Measurements from ENCODE around the gene TEX51. TPM values are rescaled to one million over a fixed set of nuclear protein-coding genes. Genes with fewer than 3 reads are reported as not detected.

The TEX51 gene
- total and polyA plus RNA-seq, 2 donors, result 0.11 TPM; not detected in 1

- WGBS, result 90% methylated on average over 3 of the region's 3 CpGs
- no peak overlapping the region for H3K27ac ChIP-seq (ENCODE audit: low read depth in 1 of 2, low read length in 1 of 2)
- peaks cover 0 to 1% of the 10 kb centered on the region in 2 donors for H3K9me3 ChIP-seq (ENCODE audit: control insufficient read depth in 2 of 2, insufficient read depth in 1 of 2, low read length in 1 of 2)
- no peaks in the 10 kb centered on the region for H3K27me3 ChIP-seq (ENCODE audit: control insufficient read depth in 2 of 2, insufficient read depth in 1 of 2, low read length in 1 of 2)
- H3K4me1 ChIP-seq (ENCODE audit: control insufficient read depth in 2 of 2, insufficient read depth in 2 of 2, low read length in 2 of 2), result no peaks in the 10 kb centered on the region
- no peak overlapping the region for H3K4me3 ChIP-seq (ENCODE audit: low read length in 2 of 2)
- H3K36me3 ChIP-seq (ENCODE audit: control insufficient read depth in 2 of 2, insufficient read depth in 2 of 2, low read length in 1 of 2), result no peaks in the 10 kb centered on the region
- no peak for DNase-seq (ENCODE audit: low read depth in 6 of 9, low spot score in 9 of 9)
These were observed 41.2 kb upstream of the TEX51 start for GRCh38 chr2:126857502-126857901.

DNA sequence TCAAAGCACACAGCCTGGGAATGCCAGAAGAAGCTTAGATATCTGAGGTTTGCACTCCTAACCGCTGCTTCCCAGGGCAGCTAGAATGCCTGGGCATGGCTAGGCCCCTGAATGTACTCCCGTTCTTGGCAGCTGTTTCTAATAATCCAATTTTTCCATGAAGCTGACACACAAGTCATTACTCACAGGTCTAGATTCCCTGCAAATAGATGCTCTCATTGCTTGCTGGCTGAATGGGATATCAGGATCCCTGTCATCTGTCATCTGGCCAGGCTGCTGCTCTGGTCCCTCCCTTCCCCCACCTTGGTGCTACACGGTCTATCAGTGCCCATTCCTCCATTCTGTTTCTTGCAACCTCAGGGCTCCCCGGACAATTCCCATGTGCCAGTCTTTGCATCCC lies 40.7 kb upstream of the TEX51 start:
- no peaks in the 10 kb centered on the region for H3K4me1 ChIP-seq (ENCODE audit: control insufficient read depth in 2 of 2, insufficient read depth in 2 of 2, low read length in 2 of 2)
- DNase-seq (ENCODE audit: low read depth in 6 of 9, low spot score in 9 of 9), result no peak
- H3K27me3 ChIP-seq (ENCODE audit: control insufficient read depth in 2 of 2, insufficient read depth in 1 of 2, low read length in 1 of 2), result no peaks in the 10 kb centered on the region
- H3K27ac ChIP-seq (ENCODE audit: low read depth in 1 of 2, low read length in 1 of 2), result no peak overlapping the region
- no peaks in the 10 kb centered on the region for H3K36me3 ChIP-seq (ENCODE audit: control insufficient read depth in 2 of 2, insufficient read depth in 2 of 2, low read length in 1 of 2)
- 86% methylated on average over 4 of the region's 4 CpGs for WGBS
- no peak overlapping the region for H3K4me3 ChIP-seq (ENCODE audit: low read length in 2 of 2)
- H3K9me3 ChIP-seq (ENCODE audit: control insufficient read depth in 2 of 2, insufficient read depth in 1 of 2, low read length in 1 of 2), result peaks cover 0 to 1% of the 10 kb centered on the region in 2 donors

DNA sequence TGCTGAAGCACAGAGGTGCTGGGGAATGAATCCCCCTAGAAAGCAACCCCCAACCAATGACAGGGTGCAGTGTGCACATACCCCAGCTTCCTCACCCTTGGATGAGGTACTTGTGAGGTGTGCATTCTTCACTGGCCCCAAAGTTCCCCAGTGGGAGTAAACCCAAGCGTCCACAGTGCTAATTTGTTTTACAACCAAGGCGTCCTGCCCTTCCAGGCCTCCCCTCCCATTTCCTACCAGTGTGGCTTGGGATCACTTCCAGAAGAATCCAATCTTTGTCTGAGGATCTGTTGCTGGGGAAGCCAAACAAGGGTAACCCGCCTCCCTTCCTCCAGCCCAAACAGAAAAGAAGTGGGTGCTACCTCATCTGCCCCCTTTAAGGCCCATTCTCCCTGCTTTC lies 40.3 kb upstream of the TEX51 start:
- Histone ChIP-seq H3K4me3 (ENCODE audit: low read length in 2 of 2) (no peak overlapping the region), H3K4me1 (ENCODE audit: control insufficient read depth in 2 of 2, insufficient read depth in 2 of 2, low read length in 2 of 2) (no peaks in the 10 kb centered on the region), H3K27me3 (ENCODE audit: control insufficient read depth in 2 of 2, insufficient read depth in 1 of 2, low read length in 1 of 2) (no peaks in the 10 kb centered on the region), H3K9me3 (ENCODE audit: control insufficient read depth in 2 of 2, insufficient read depth in 1 of 2, low read length in 1 of 2) (peaks cover 0 to 1% of the 10 kb centered on the region in 2 donors), H3K27ac (ENCODE audit: low read depth in 1 of 2, low read length in 1 of 2) (no peak overlapping the region), H3K36me3 (ENCODE audit: control insufficient read depth in 2 of 2, insufficient read depth in 2 of 2, low read length in 1 of 2) (no peaks in the 10 kb centered on the region)
- no peak for DNase-seq (ENCODE audit: low read depth in 6 of 9, low spot score in 9 of 9)
- WGBS, result 88% methylated on average over 3 of the region's 3 CpGs

DNA sequence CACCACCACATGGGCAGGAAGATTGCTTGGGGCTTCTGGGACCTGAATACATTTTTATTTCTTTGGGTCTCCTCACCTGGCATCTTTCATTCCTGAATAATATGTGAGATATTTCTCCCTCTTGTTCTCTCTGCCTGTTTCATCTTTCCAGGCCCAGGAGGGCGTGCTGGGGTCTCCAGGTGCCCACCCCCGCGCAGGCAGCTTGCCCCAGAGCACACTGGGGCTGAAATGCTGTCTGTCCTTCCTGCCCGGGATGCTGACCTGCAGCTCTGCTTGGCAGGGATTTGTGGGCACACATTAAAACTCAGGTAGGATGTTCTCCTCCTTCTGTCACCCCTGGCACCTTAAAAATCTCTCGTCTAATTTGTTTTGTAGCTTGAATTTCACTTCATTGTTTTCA lies 39.7 kb upstream of the TEX51 start:
- Histone ChIP-seq H3K4me3 (ENCODE audit: low read length in 2 of 2) (no peak overlapping the region), H3K9me3 (ENCODE audit: control insufficient read depth in 2 of 2, insufficient read depth in 1 of 2, low read length in 1 of 2) (peaks cover 0 to 1% of the 10 kb centered on the region in 2 donors), H3K36me3 (ENCODE audit: control insufficient read depth in 2 of 2, insufficient read depth in 2 of 2, low read length in 1 of 2) (no peaks in the 10 kb centered on the region), H3K27me3 (ENCODE audit: control insufficient read depth in 2 of 2, insufficient read depth in 1 of 2, low read length in 1 of 2) (no peaks in the 10 kb centered on the region), H3K4me1 (ENCODE audit: control insufficient read depth in 2 of 2, insufficient read depth in 2 of 2, low read length in 2 of 2) (no peaks in the 10 kb centered on the region), H3K27ac (ENCODE audit: low read depth in 1 of 2, low read length in 1 of 2) (no peak overlapping the region)
- 76% methylated on average over 5 of the region's 5 CpGs for WGBS
- no peak for DNase-seq (ENCODE audit: low read depth in 6 of 9, low spot score in 9 of 9)

DNA sequence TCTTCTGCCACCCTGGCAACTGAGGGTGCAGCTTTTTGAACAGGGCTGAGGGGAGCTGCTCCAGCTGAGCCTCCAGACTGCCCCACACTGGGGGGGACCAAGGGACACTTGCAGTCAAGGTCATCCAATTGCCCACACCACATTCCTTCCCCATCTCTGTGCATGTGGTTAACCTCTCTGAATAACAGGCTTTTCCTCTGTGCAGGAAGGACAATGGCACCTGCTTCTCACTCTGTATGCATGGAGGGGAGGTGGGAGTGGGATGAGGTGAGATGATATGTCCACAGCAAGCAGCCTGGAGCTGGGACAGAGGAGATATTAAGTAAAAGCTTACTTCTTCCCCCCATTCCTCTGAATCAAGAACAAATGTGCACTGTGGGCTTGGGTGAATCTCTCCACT lies 39.1 kb upstream of the TEX51 start:
- Histone ChIP-seq H3K27me3 (ENCODE audit: control insufficient read depth in 2 of 2, insufficient read depth in 1 of 2, low read length in 1 of 2) (no peaks in the 10 kb centered on the region), H3K4me1 (ENCODE audit: control insufficient read depth in 2 of 2, insufficient read depth in 2 of 2, low read length in 2 of 2) (no peaks in the 10 kb centered on the region), H3K4me3 (ENCODE audit: low read length in 2 of 2) (no peak overlapping the region), H3K9me3 (ENCODE audit: control insufficient read depth in 2 of 2, insufficient read depth in 1 of 2, low read length in 1 of 2) (peaks cover 0 to 1% of the 10 kb centered on the region in 2 donors), H3K27ac (ENCODE audit: low read depth in 1 of 2, low read length in 1 of 2) (no peak overlapping the region), H3K36me3 (ENCODE audit: control insufficient read depth in 2 of 2, insufficient read depth in 2 of 2, low read length in 1 of 2) (no peaks in the 10 kb centered on the region)
- no peak for DNase-seq (ENCODE audit: low read depth in 6 of 9, low spot score in 9 of 9)

DNA sequence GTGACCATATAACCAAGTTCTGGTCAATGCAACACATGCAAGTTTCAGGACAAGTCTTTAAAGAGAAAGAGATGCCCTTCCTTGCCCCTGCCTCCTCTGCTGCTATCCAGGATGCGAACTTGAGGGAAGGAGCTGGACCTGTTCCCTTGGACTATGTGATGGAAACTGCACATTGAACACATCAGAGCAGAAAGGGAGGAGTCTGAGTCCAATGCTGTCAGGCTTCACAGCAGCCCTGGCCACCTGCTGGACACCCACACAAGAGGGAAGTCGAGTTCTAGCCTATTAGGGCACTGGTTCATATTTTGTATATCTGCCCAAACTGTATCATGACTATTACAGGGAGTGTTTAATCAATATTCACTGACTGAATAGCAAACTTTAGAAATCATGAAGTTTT lies 38.3 kb upstream of the TEX51 start:
- Histone ChIP-seq H3K36me3 (ENCODE audit: control insufficient read depth in 2 of 2, insufficient read depth in 2 of 2, low read length in 1 of 2) (no peaks in the 10 kb centered on the region), H3K4me3 (ENCODE audit: low read length in 2 of 2) (no peak overlapping the region), H3K27ac (ENCODE audit: low read depth in 1 of 2, low read length in 1 of 2) (no peak overlapping the region), H3K4me1 (ENCODE audit: control insufficient read depth in 2 of 2, insufficient read depth in 2 of 2, low read length in 2 of 2) (no peaks in the 10 kb centered on the region), H3K9me3 (ENCODE audit: control insufficient read depth in 2 of 2, insufficient read depth in 1 of 2, low read length in 1 of 2) (peaks cover 0 to 1% of the 10 kb centered on the region in 2 donors), H3K27me3 (ENCODE audit: control insufficient read depth in 2 of 2, insufficient read depth in 1 of 2, low read length in 1 of 2) (no peaks in the 10 kb centered on the region)
- DNase-seq (ENCODE audit: low read depth in 6 of 9, low spot score in 9 of 9), result no peak
- 87% methylated on average over 2 of the region's 2 CpGs for WGBS

- Histone ChIP-seq H3K4me1 (ENCODE audit: control insufficient read depth in 2 of 2, insufficient read depth in 2 of 2, low read length in 2 of 2) (no peaks in the 10 kb centered on the region), H3K36me3 (ENCODE audit: control insufficient read depth in 2 of 2, insufficient read depth in 2 of 2, low read length in 1 of 2) (no peaks in the 10 kb centered on the region), H3K9me3 (ENCODE audit: control insufficient read depth in 2 of 2, insufficient read depth in 1 of 2, low read length in 1 of 2) (no peaks in the 10 kb centered on the region), H3K27me3 (ENCODE audit: control insufficient read depth in 2 of 2, insufficient read depth in 1 of 2, low read length in 1 of 2) (no peaks in the 10 kb centered on the region), H3K27ac (ENCODE audit: low read depth in 1 of 2, low read length in 1 of 2) (no peak overlapping the region), H3K4me3 (ENCODE audit: low read length in 2 of 2) (no peak overlapping the region)
- DNase-seq (ENCODE audit: low read depth in 6 of 9, low spot score in 9 of 9), result no peak
- WGBS, result 91% methylated on average over 1 of the region's 1 CpG
These were observed 36.0 kb upstream of the TEX51 start for GRCh38 chr2:126862730-126863129.

GRCh38 chr2:126863336-126864015 lies 35.2 kb upstream of the TEX51 start:
- Histone ChIP-seq H3K4me3 (ENCODE audit: low read length in 2 of 2) (no peak overlapping the region), H3K27me3 (ENCODE audit: control insufficient read depth in 2 of 2, insufficient read depth in 1 of 2, low read length in 1 of 2) (no peaks in the 10 kb centered on the region), H3K36me3 (ENCODE audit: control insufficient read depth in 2 of 2, insufficient read depth in 2 of 2, low read length in 1 of 2) (no peaks in the 10 kb centered on the region), H3K9me3 (ENCODE audit: control insufficient read depth in 2 of 2, insufficient read depth in 1 of 2, low read length in 1 of 2) (no peaks in the 10 kb centered on the region), H3K4me1 (ENCODE audit: control insufficient read depth in 2 of 2, insufficient read depth in 2 of 2, low read length in 2 of 2) (no peaks in the 10 kb centered on the region), H3K27ac (ENCODE audit: low read depth in 1 of 2, low read length in 1 of 2) (no peak overlapping the region)
- no peak for DNase-seq (ENCODE audit: low read depth in 6 of 9, low spot score in 9 of 9)
- 29% methylated on average over 5 of the region's 5 CpGs for WGBS

DNA sequence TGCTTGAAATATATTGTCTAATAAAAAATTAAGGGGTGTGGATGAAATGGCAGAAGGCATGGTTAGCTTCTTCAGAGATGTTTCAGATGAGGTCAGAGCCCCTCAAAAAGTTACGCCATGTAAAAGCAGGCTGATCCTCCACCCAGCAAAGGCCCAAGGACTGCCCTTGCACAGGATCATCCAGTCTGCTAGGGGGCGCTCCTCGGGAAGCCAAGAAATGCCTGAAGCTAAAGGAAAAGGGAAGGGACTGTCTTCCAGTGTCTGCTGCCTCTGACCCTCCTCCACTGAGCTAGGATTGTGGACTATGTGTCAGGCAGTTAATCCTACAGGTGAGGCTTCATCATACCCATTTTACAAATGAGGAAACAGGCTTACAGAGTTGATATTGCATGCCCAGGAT lies 33.8 kb upstream of the TEX51 start:
- no peak for DNase-seq (ENCODE audit: low read depth in 6 of 9, low spot score in 9 of 9)
- no peak overlapping the region for H3K4me3 ChIP-seq (ENCODE audit: low read length in 2 of 2)
- 75% methylated on average over 3 of the region's 3 CpGs for WGBS
- H3K4me1 ChIP-seq (ENCODE audit: control insufficient read depth in 2 of 2, insufficient read depth in 2 of 2, low read length in 2 of 2), result no peaks in the 10 kb centered on the region
- no peak overlapping the region for H3K27ac ChIP-seq (ENCODE audit: low read depth in 1 of 2, low read length in 1 of 2)
- no peaks in the 10 kb centered on the region for H3K36me3 ChIP-seq (ENCODE audit: control insufficient read depth in 2 of 2, insufficient read depth in 2 of 2, low read length in 1 of 2)
- H3K27me3 ChIP-seq (ENCODE audit: control insufficient read depth in 2 of 2, insufficient read depth in 1 of 2, low read length in 1 of 2), result no peaks in the 10 kb centered on the region
- H3K9me3 ChIP-seq (ENCODE audit: control insufficient read depth in 2 of 2, insufficient read depth in 1 of 2, low read length in 1 of 2), result no peaks in the 10 kb centered on the region
